Upper lobe of left lung (tissue), 4 donors: Measurements from ENCODE around the gene CDC42EP1.

ENCODE experiments used
- CTCF ChIP-seq, 6 experiments: fragments of 450-650 bp in 4 of 6; fragments of 200-600 bp in 2 of 6; sonication (generic) in 2 of 6; IDR thresholded peaks; one replicate each; pipeline ENCODE4 v1.5.1; 2016 to 2019; ENCODE audit warnings: antibody characterized with exemption in 6 of 6
- EP300 ChIP-seq, 4 donors: sonication (generic); formaldehyde crosslinking; IDR thresholded peaks; one replicate each; pipeline ENCODE4 v1.5.1; 2017; ENCODE audit warnings: antibody characterized with exemption in 4 of 4, control low read depth in 2 of 4
- POLR2A ChIP-seq, 4 donors: fragments of 450-650 bp; IDR thresholded peaks; one replicate each; pipeline ENCODE4 v1.5.1; 2016 to 2017; ENCODE audit warnings: antibody characterized with exemption in 4 of 4, mild to moderate bottlenecking in 2 of 4
- POLR2AphosphoS5 ChIP-seq, 2 donors: sonication (generic); formaldehyde crosslinking; IDR thresholded peaks; one replicate each; pipeline ENCODE4 v1.5.1; 2017; ENCODE audit warnings: antibody characterized with exemption in 2 of 2

GRCh38 chr22:37604074-37604473, 43.8 kb downstream of the CDC42EP1 start:
- TF ChIP-seq EP300 (IDR thresholded peaks at IDR 0.05) (no peak), CTCF (IDR thresholded peaks at IDR 0.05) (no peak), POLR2A (IDR thresholded peaks at IDR 0.05) (no peak), POLR2AphosphoS5 (IDR thresholded peaks at IDR 0.05) (no peak)
